ENCODE data around the gene IL6ST.

DNA sequence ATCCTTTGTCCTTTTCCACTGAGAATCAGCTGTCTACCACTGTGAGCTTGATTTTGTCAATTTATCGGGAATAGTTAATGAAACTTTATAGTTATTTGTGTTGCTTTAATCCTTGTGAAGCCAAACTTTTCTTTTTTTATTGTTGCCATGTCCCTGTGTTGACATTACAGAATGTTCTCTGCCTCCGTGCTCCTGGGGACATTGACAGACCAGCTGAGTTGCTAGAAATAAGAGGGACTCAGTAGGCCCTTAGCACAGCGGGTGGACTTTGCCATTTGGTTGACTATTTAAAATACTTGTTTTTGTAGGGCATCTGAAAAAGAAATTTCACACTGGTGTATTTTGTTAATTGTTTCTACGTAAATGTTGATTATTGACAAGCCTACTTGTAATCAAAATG lies 73.1 kb downstream of the IL6ST start:
- TF ChIP-seq CTCF (IDR thresholded peaks at IDR 0.05) (no peak), POLR2A (IDR thresholded peaks at IDR 0.05) (no peak), POLR2AphosphoS5 (IDR thresholded peaks at IDR 0.05) (peak; percentile 81)

Measured in prostate gland (tissue), 2 donors.